Duodenal mucosa (tissue), 2 donors: Measurements from ENCODE around the gene ZFP69.

Experiments used
- H3K27ac ChIP-seq: one replicate; pipeline ENCODE4 v1.7.0; 2013; ENCODE audit warnings: low read depth, low read length
- H3K27me3 ChIP-seq, 2 donors: one replicate each; pipeline ENCODE4 v1.7.0; 2013; ENCODE audit warnings: low read length in 2 of 2, control low read depth in 1 of 2; ENCODE audit not compliant: insufficient read depth in 2 of 2, control insufficient read depth in 1 of 2
- H3K36me3 ChIP-seq, 2 donors: one replicate each; pipeline ENCODE4 v1.7.0; 2013; ENCODE audit warnings: low read length in 2 of 2, control low read depth in 1 of 2; ENCODE audit not compliant: insufficient read depth in 2 of 2, control insufficient read depth in 1 of 2
- H3K4me1 ChIP-seq, 2 donors: one replicate each; pipeline ENCODE4 v1.7.0; 2013; ENCODE audit warnings: low read length in 2 of 2, control low read depth in 1 of 2; ENCODE audit not compliant: insufficient read depth in 2 of 2, control insufficient read depth in 1 of 2
- H3K4me3 ChIP-seq, 2 donors: one replicate each; pipeline ENCODE4 v1.7.0; 2013; ENCODE audit warnings: low read length in 2 of 2, low read depth in 1 of 2
- H3K9ac ChIP-seq, 2 donors: one replicate each; pipeline ENCODE4 v1.7.0; 2013; ENCODE audit warnings: low read length in 2 of 2, low read depth in 1 of 2
- H3K9me3 ChIP-seq, 2 donors: one replicate each; pipeline ENCODE4 v1.7.0; 2013; ENCODE audit warnings: low read length in 2 of 2, control low read depth in 1 of 2; ENCODE audit not compliant: control insufficient read depth in 1 of 2

ZFP69 gene

DNA sequence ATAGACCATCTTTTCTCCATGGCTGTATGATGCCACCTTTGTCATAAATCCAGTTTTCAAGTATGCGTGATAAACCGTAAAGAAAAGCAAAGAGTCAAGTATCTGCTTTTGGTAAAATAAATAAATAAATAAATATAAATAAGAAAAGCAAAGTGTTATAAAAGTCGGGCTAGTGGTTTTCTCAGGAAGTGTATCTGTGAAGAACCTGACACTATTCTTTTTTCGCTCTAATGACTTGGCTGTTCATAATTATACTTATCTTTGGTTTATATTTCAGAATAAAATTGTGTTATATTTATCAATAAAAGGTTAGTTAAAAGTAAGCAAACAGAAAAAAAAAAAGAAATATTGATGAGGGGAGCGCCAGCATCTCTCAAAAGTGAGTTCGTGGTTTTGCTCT is 30.9 kb downstream of the ZFP69 start:
- Histone ChIP-seq H3K4me3 (peak overlapping the region; percentile 90 to 92), H3K36me3 (no peaks in the 10 kb centered on the region), H3K27ac (no peak overlapping the region), H3K9ac (peak overlapping the region; percentile 53 to 69), H3K27me3 (no peaks in the 10 kb centered on the region), H3K9me3 (peaks cover 12 to 20% of the 10 kb centered on the region in 2 donors), H3K4me1 (peaks cover 6 to 8% of the 10 kb centered on the region in 2 donors)

DNA sequence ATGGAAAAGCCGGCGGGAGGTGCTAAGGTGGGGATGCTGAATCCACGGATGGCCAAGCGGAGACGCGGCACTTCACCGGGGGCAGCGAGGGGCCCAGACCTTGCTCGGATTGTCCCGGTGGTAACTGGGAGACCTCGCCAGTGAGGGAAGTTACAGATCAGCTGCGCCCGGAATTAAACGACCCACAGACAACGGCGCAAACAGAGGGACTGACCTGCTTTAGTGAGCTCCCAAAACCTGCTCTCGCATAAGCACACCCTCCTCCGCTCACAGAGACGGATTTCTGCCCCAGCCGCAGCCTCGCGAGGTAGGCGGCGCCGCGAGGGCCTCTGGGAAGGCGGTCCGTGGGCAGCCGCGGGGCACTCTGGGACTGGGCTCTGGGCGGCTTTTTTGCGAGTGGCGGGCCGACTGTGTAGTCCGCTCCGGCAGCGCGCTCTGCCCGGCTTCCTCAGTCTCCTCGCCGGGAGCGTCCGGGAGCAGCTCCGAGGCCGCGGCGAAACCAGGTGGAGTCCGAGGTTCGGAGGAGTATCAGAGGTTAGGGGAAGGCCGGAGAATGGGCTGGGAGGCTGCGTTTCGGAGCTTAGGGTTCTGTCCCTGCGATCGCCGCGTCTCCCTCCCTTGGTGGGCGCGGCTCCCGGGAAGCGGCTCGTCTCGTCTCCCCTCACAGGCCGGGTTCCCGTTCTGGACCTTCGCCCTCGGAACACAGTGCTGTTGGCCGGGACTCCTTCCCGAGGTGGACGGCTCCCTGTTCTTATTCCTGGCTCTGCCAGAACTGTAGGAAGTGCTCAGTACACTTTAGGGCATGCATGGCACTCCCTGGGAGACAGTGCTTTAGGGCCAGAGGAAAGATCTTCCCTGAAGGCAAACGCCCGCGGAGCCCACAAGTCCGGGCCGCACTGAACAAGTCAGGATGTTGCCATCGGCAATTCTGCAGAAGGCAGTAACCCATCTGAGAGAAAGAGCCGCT is 31.6 kb downstream of the ZFP69 start, which contains the start of gene EXO5:
EXO5 (plus strand) TSS at position 393 of the 967 bp plus-strand sequence. CDS start 5,778 bp downstream, outside the sequence.
- Histone ChIP-seq H3K27me3 (no peaks in the 10 kb centered on the region), H3K4me3 (peak within 1 kb of the TSS; percentile 90 to 92), H3K9me3 (peaks cover 10 to 13% of the 10 kb centered on the region in 2 donors), H3K4me1 (peaks cover 6 to 8% of the 10 kb centered on the region in 2 donors), H3K36me3 (no peaks in the 10 kb centered on the region), H3K27ac (no peak within 1 kb of the TSS), H3K9ac (peak within 1 kb of the TSS; percentile 53 to 69)

DNA sequence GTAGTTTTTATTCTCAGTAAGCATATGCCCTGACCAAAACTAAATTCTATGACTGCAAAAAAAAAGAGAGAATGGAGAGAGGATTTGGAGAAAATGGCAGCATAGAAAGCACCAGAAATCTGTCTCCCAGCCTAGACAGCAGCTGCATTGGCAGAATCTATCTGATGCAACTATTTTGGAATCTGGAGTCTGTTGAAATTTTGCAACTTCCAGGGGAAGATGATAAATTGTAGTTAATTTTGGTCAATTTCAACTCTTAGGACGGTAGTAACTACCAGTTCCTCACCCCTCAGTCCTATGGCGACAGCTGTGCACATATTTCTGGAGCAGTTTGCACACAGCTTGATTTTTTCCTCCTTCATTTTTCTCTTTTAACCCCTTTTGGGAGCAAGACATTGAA is 42.4 kb downstream of the ZFP69 start:
- H3K9me3 ChIP-seq, result peaks cover 16 to 35% of the 10 kb centered on the region in 2 donors
- no peak overlapping the region for H3K27ac ChIP-seq
- peaks cover 5 to 10% of the 10 kb centered on the region in 2 donors for H3K36me3 ChIP-seq
- no peak overlapping the region for H3K4me3 ChIP-seq
- H3K4me1 ChIP-seq, result no peaks in the 10 kb centered on the region
- no peak overlapping the region for H3K9ac ChIP-seq
- H3K27me3 ChIP-seq, result no peaks in the 10 kb centered on the region

DNA sequence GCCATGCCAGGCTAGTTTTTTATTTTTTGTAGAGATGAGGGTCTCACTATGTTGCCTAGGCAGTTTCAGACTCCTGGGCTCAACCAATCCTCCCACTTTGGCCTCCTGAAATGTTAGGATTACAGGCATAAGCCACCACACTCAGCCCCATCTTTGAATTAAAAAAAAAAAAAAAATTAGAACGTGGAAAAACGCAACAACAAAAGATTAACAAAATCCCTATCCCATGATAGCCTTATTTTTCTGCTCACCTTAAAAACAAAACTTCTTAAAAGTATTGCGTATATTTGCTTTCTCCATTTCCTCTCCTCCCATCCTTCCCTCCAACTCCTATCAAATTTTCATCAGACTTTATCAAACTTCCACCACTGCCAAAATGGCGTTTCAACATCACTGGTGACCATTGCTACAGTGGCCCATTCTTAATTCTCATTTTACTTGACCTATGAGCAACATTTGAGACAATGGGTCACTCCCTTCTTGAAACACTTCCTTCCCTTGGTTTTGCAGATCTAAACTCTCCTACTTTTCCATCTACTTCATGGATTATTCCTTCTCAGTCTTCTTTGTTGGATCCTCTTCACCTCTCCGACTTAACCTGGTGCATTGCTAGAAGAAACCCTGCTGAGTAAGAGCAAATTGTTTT is 53.8 kb downstream of the ZFP69 start:
- peak overlapping the region; percentile 61 to 79 for H3K9ac ChIP-seq

DNA sequence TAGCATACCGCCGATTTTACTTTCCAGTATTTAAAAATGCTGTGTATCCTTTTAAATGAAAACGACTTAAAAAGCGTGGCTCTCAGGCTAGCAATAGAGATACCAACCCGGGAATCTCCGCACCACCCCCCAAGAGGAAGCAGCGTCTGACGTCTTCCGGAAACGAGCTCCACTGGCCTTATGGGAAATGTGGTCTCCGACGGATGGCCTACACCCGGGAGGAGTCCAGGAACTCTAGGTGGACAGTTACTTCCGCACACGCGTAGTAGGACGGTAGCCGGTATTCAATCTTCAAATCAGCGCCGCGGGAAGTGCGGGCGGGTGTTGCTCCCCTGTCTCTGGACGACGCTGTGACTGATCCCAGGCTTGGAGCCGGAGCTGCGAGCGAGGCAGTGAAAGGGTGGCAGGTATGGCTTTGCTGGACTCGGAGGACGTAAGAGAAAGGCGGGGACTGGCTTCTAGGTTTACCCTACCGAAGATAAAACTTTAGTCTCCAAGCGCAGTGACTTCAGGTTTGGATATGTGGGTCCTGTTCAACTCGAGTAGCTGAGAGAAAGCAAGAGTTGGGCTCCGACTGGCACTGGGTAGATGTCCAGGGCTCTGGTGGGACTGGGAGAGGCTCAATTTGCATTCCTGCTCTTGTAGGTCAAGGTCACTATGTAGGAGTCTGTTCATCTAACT is 54.4 kb downstream of the ZFP69 start, which contains the start of gene ZNF684:
ZNF684 (plus strand) TSS at position 257 of the 681 bp plus-strand sequence. CDS start 1,530 bp downstream, outside the sequence.
- Histone ChIP-seq H3K36me3 (no peaks in the 10 kb centered on the region), H3K9me3 (no peaks in the 10 kb centered on the region), H3K27ac (peak within 1 kb of the TSS; percentile 67), H3K4me3 (peak within 1 kb of the TSS; percentile 77 to 91), H3K27me3 (no peaks in the 10 kb centered on the region), H3K9ac (peak within 1 kb of the TSS; percentile 61 to 79), H3K4me1 (peaks cover 12 to 17% of the 10 kb centered on the region in 2 donors)

More for the DNA sequence above, 53.8 kb downstream of the ZFP69 start:
- peak overlapping the region; percentile 77 to 91 for H3K4me3 ChIP-seq
- peaks cover 12 to 17% of the 10 kb centered on the region in 2 donors for H3K4me1 ChIP-seq
- no peaks in the 10 kb centered on the region for H3K9me3 ChIP-seq
- H3K36me3 ChIP-seq, result no peaks in the 10 kb centered on the region
- peak overlapping the region; percentile 67 for H3K27ac ChIP-seq
- H3K27me3 ChIP-seq, result no peaks in the 10 kb centered on the region

DNA sequence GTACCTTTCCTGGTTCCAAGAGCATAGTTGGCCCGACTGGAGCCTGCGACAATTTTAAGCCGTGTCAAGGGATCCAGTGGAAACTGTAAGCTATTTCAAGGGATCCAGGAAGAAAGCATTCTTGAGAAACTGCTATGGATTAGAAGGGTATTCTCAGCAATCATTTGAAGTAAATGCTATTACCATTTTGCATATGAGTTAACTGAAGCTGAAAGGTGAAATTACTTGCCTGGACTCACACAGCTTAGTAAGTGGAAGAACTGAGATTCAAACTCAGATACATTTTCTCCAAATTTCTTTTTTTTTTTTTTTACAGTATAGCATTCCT is 54.9 kb downstream of the ZFP69 start:
- peak overlapping the region; percentile 61 to 79 for H3K9ac ChIP-seq
- H3K36me3 ChIP-seq, result no peaks in the 10 kb centered on the region
- H3K27me3 ChIP-seq, result no peaks in the 10 kb centered on the region
- H3K9me3 ChIP-seq, result no peaks in the 10 kb centered on the region
- peaks cover 12 to 17% of the 10 kb centered on the region in 2 donors for H3K4me1 ChIP-seq
- peak overlapping the region; percentile 77 to 91 for H3K4me3 ChIP-seq
- no peak overlapping the region for H3K27ac ChIP-seq

DNA sequence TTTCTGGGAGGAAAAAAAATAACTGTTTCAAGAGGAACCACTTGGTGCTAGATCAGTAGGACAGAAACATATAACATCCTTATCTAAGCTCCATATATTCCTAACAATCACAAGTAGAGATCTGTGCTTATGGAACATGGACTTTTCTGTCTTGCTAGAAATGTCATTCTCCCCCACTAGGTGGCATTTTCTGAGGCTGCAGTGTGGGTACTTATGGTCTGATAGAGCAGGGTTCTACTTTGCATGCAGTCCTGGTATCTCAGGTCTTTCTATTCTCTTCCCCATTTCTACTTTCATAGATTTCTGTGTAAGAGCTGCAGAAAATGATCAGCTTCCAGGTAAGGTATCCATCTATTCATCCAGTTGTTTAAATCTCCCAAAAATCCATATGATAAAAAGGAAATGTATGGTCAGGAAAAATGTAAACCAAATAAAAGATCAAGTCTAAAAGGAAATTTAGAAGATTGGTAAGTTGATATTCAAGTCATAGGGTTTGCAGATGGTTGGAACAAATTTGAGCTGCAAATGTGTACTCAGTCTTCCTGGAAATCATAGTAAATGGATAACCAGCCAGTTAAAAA is 55.8 kb downstream of the ZFP69 start:
- H3K27me3 ChIP-seq, result no peaks in the 10 kb centered on the region
- H3K4me1 ChIP-seq, result peaks cover 12 to 17% of the 10 kb centered on the region in 2 donors
- H3K4me3 ChIP-seq, result no peak overlapping the region
- no peaks in the 10 kb centered on the region for H3K36me3 ChIP-seq
- H3K9me3 ChIP-seq, result no peaks in the 10 kb centered on the region
- H3K9ac ChIP-seq, result no peak overlapping the region
- no peak overlapping the region for H3K27ac ChIP-seq

DNA sequence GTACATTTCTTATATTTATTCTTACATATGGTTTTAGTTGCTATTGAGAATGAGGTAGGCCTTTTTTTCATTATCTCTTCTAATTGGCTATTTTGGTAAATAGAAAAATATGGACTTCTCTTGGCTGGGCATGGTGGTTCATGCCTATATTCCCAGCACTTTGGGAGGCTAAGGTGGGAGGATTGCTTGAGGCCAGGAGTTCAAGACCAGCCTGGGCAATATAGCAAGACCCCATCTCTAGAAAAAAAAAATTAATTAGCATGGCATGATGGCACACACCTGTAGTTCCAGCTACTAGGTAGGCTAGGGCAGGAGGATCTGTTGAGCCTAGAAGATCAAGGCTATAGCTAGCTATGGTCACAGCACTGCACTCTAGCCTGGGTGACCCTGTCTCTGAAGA is 57.5 kb downstream of the ZFP69 start:
- Histone ChIP-seq H3K36me3 (no peaks in the 10 kb centered on the region), H3K9ac (no peak overlapping the region), H3K4me1 (peaks cover 12 to 17% of the 10 kb centered on the region in 2 donors), H3K27me3 (no peaks in the 10 kb centered on the region), H3K4me3 (no peak overlapping the region), H3K9me3 (no peaks in the 10 kb centered on the region), H3K27ac (no peak overlapping the region)

DNA sequence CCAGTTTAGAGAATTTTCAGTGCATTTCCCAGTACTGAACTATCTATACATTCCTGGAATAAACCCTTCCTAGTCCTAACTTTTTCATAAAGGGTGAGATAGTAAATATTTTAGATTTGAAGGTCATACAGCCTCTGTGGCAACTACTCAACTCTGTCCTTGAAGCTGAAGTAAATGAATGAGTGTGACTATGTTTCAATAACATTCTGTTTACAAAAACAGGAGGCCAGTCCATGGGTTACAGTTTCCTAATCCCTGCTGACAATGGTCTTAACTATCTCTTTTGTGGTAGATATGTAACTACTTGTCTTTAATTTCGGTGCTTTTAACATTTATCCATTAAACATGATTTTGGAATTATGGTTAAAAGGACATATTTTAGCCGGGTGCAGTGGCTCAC is 58.6 kb downstream of the ZFP69 start:
- peaks cover 0 to 5% of the 10 kb centered on the region in 2 donors for H3K36me3 ChIP-seq
- no peak overlapping the region for H3K4me3 ChIP-seq
- no peak overlapping the region for H3K9ac ChIP-seq
- H3K9me3 ChIP-seq, result no peaks in the 10 kb centered on the region
- H3K27me3 ChIP-seq, result no peaks in the 10 kb centered on the region
- H3K4me1 ChIP-seq, result peaks cover 12 to 16% of the 10 kb centered on the region in 2 donors
- H3K27ac ChIP-seq, result no peak overlapping the region
